Common myeloid progenitor, CD34-positive (primary cell): ENCODE measurements around the gene TMC1.

ENCODE experiments used
- CTCF ChIA-PET: fragments of 350-600 bp; sonication (Branson Sonifier 250); formaldehyde crosslinking; loops from one replicate; lab custom pipeline; 2021; ENCODE audit warnings: antibody characterized with exemption; lab: Charles Lee
- POLR2A ChIA-PET: fragments of 350-600 bp; sonication (Branson Sonifier 250); formaldehyde crosslinking; loops from one replicate; lab custom pipeline; 2021; ENCODE audit warnings: antibody characterized with exemption; lab: Charles Lee
- DNase-seq, 3 donors: peaks; one replicate each; pipeline versions ENCODE4 v3.0.0 to v3.0.0-alpha.2; 2013
- H3K27ac ChIP-seq, 2 experiments: 1 replicate in 1 of 2; 2 replicates in 1 of 2; pipeline ENCODE4 v1.7.0; 2013; ENCODE audit warnings: inconsistent platforms in 2 of 2, low read length in 2 of 2, mild to moderate bottlenecking in 2 of 2, low read depth in 1 of 2, moderate library complexity in 1 of 2; ENCODE audit not compliant: severe bottlenecking in 2 of 2, insufficient read depth in 1 of 2, poor library complexity in 1 of 2
- H3K27me3 ChIP-seq, 5 experiments: replicated peaks in 2 of 5; 1 replicate in 3 of 5; 2 replicates in 2 of 5; pipeline versions ENCODE4 v1.6.1 to v1.7.0; 2013; ENCODE audit warnings: low read length in 4 of 5, mild to moderate bottlenecking in 2 of 5, moderate library complexity in 2 of 5, inconsistent platforms in 1 of 5; ENCODE audit not compliant: insufficient read depth in 5 of 5, control insufficient read depth in 4 of 5
- H3K36me3 ChIP-seq, 4 experiments: 1 replicate in 2 of 4; 2 replicates in 2 of 4; pipeline versions ENCODE4 v1.6.1 to v1.7.0; 2013; ENCODE audit warnings: low read length in 3 of 4, control low read depth in 1 of 4, mild to moderate bottlenecking in 1 of 4; ENCODE audit not compliant: control insufficient read depth in 4 of 4, insufficient read depth in 4 of 4
- H3K4me1 ChIP-seq, 4 experiments: 1 replicate in 3 of 4; 2 replicates in 1 of 4; pipeline versions ENCODE4 v1.6.1 to v1.7.1; 2013; ENCODE audit warnings: low read length in 3 of 4, mild to moderate bottlenecking in 3 of 4, control low read depth in 1 of 4, inconsistent platforms in 1 of 4, moderate library complexity in 1 of 4; ENCODE audit not compliant: control insufficient read depth in 4 of 4, insufficient read depth in 4 of 4; ENCODE audit errors: control extremely low read depth in 1 of 4
- H3K4me3 ChIP-seq, 7 experiments: 1 replicate in 4 of 7; 2 replicates in 3 of 7; pipeline versions ENCODE4 v1.5.1 to v1.7.0; 2013; ENCODE audit warnings: mild to moderate bottlenecking in 7 of 7, low read length in 6 of 7, moderate library complexity in 6 of 7, inconsistent platforms in 2 of 7, low read depth in 2 of 7, control low read depth in 1 of 7; ENCODE audit not compliant: insufficient read depth in 4 of 7, control insufficient read depth in 1 of 7; ENCODE audit errors: extremely low read depth in 1 of 7
- H3K9me3 ChIP-seq, 5 experiments: 1 replicate in 4 of 5; 2 replicates in 1 of 5; pipeline versions ENCODE4 v1.6.1 to v1.7.1; 2013; ENCODE audit warnings: low read length in 4 of 5, mild to moderate bottlenecking in 2 of 5, inconsistent platforms in 1 of 5, low read depth in 1 of 5, moderate library complexity in 1 of 5; ENCODE audit not compliant: control insufficient read depth in 4 of 5, insufficient read depth in 2 of 5; ENCODE audit errors: control extremely low read depth in 1 of 5
- WGBS: methylation state at CpG from one replicate; pipeline ENCODE4 v1.1.5; 2013; ENCODE audit not compliant: insufficient coverage; 5-methylcytosine and 5-hydroxymethylcytosine counted together

The TMC1 gene

DNA sequence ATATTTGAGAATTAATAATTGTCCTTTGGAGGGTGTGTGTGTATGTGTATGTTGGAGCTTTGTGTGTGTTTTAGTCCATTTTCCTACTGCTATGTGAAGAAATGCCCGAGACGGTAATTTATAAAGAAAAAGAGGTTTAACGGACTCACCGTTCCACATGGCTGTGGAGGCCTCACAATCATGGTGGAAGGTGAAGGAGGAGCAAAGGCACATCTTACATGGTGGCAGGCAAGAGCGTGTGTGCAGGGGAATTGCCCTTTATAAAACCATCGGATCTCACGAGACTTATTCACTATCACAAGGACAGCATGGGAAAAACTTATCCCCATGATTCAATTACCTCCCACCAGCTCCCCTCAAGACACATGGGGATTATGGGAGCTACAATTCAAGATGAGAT lies 44.1 kb downstream of the TMC1 start:
- peaks cover 0 to 2% (median 0%) of the 10 kb centered on the region in 5 experiments for H3K9me3 ChIP-seq
- no peak overlapping the region for H3K4me3 ChIP-seq
- no peaks in the 10 kb centered on the region for H3K36me3 ChIP-seq
- WGBS, result 98% methylated on average over 6 of the region's 7 CpGs
- H3K4me1 ChIP-seq, result no peaks in the 10 kb centered on the region
- POLR2A ChIA-PET, result no interaction called here
- H3K27me3 ChIP-seq, result no peaks in the 10 kb centered on the region
- H3K27ac ChIP-seq, result no peak overlapping the region
- DNase-seq, result no peak
- CTCF ChIA-PET, result no interaction called here

DNA sequence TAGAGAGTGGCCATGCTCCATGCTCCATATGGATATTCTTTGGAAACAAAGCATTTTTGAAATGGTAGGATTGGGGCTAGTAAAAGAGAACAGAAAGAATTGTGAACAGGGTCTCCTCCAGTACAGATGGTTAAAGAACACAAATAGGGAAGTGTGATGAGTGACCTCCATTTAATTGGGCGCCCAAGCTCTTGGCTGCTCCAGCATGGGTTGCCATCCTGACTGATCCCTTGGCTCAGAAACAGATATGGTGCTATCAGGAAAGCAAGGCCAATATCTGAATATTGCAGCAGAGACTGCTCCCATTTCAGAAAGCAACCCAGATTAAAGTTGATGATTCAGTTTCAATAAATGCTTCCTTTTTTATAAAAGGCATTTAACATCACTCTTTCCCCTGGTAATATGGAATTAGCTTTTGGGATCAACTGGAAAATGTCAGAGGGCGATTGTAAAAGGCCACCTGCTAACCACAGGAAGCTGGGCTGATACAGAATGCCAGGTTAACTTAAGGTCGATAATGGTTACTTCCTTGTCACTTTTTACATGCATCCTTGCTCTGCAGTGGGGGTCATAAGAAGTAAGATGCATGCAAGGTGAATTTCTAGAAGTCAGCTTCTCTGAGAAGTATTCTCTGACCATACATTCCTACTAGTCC lies 52.9 kb downstream of the TMC1 start:
- Histone ChIP-seq H3K36me3 (no peaks in the 10 kb centered on the region), H3K27ac (no peak overlapping the region), H3K27me3 (peaks cover 0 to 2% (median 0%) of the 10 kb centered on the region in 5 experiments), H3K4me1 (no peaks in the 10 kb centered on the region), H3K9me3 (no peaks in the 10 kb centered on the region), H3K4me3 (no peak overlapping the region)
- POLR2A ChIA-PET, result no interaction called here
- WGBS, result 69% methylated on average over 2 of the region's 3 CpGs
- no peak for DNase-seq
- CTCF ChIA-PET, result no interaction called here

DNA sequence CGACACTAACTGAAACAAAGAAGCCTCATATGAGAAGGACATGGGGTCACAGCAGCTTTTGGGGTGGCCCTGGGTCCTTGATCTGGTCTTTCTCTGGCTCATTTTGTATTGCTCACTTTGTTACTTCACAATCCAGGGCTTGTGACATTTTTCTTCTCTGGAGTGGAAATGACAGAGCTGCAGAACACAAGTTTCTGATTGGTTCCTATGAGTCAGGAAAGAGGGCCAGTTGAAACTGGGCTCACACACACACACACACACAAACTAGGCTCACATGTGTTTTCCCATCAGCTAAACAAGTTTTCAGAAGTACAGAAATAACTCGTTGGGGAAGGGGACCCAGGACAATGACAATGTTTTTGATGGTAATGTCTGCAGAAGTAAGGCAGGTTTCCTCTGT lies 54.3 kb downstream of the TMC1 start:
- Histone ChIP-seq H3K27me3 (peaks cover 0 to 2% (median 0%) of the 10 kb centered on the region in 5 experiments), H3K9me3 (no peaks in the 10 kb centered on the region), H3K36me3 (no peaks in the 10 kb centered on the region), H3K27ac (no peak overlapping the region), H3K4me1 (no peaks in the 10 kb centered on the region), H3K4me3 (no peak overlapping the region)
- no peak for DNase-seq
- POLR2A ChIA-PET, result interaction anchor here (0.6 kb wide), 1 partner anchor 293 kb away, joined by 3 read pairs; no protein-coding TSS in a partner anchor
- WGBS, result 100% methylated on average over 1 of the region's 2 CpGs
- CTCF ChIA-PET, result interaction anchor here (1.6 kb wide), 1 partner anchor 16 kb away, joined by 4 read pairs; no protein-coding TSS in a partner anchor

DNA sequence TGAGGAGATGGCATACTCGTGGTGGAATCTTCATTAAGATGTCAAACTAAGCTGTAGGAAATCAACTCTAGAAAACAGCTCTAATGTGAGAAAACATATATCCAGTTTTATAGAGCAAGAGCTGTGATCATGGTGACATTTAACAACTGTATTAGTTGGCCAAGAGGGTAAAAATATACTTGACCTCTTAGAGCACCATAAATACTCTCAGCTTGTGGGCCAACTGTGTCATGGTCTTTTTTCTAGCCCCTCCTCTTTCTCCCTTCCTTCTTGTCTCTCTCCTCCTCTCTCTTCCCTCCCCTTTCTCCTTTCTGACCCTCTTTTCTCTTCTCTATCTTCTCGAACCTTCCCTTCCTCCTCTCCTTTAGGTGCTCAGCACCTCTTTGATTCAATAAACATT lies 54.7 kb downstream of the TMC1 start:
- H3K36me3 ChIP-seq, result no peaks in the 10 kb centered on the region
- no peak for DNase-seq
- no peaks in the 10 kb centered on the region for H3K4me1 ChIP-seq
- H3K9me3 ChIP-seq, result no peaks in the 10 kb centered on the region
- H3K27ac ChIP-seq, result no peak overlapping the region
- ChIA-PET POLR2A (interaction anchor here (0.6 kb wide), 1 partner anchor 293 kb away, joined by 3 read pairs; no protein-coding TSS in a partner anchor), CTCF (interaction anchor here (1.3 to 1.6 kb wide), 2 partner anchors 16 to 295 kb away, joined by 4 read pairs; no protein-coding TSS in a partner anchor)
- no peak overlapping the region for H3K4me3 ChIP-seq
- WGBS, result 100% methylated on average over 1 of the region's 2 CpGs
- peaks cover 0 to 2% (median 0%) of the 10 kb centered on the region in 5 experiments for H3K27me3 ChIP-seq

DNA sequence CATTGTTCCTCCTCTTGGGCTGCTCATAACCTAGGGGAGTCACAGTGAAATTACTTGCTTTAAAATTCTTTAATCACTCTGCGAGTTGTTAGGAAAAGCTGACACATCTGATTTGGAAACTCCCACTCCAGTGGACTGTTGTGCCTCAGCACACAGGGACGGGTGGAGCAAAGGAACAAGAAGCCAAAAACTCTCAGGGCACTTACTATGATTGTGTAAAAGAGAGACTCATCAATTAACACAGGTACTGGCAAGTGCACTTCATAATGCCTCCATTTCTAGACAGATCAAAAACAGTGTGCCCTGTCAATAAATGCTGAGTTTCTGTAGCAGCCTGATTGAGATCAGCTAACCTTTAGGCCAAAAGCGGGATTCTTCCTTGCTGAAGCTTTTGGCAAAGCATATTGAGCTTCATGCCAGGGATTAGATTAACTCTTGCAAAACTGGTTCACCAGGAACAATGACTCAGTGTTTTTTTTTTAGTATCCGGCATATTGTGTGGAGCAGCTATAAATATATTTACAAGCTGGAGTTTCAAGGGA lies 55.9 kb downstream of the TMC1 start:
- POLR2A ChIA-PET, result interaction anchor here (0.7 kb wide), 1 partner anchor 262 kb away, joined by 3 read pairs; no protein-coding TSS in a partner anchor
- CTCF ChIA-PET, result interaction anchor here (1.2 to 2.0 kb wide), 4 partner anchors 9 to 296 kb away, joined by 4 to 7 read pairs (median 4); no protein-coding TSS in a partner anchor
- Histone ChIP-seq H3K36me3 (no peaks in the 10 kb centered on the region), H3K27me3 (peaks cover 0 to 2% (median 0%) of the 10 kb centered on the region in 5 experiments), H3K4me1 (no peaks in the 10 kb centered on the region), H3K9me3 (no peaks in the 10 kb centered on the region), H3K4me3 (no peak overlapping the region), H3K27ac (no peak overlapping the region)
- 89% methylated on average over 3 of the region's 4 CpGs for WGBS
- no peak for DNase-seq

DNA sequence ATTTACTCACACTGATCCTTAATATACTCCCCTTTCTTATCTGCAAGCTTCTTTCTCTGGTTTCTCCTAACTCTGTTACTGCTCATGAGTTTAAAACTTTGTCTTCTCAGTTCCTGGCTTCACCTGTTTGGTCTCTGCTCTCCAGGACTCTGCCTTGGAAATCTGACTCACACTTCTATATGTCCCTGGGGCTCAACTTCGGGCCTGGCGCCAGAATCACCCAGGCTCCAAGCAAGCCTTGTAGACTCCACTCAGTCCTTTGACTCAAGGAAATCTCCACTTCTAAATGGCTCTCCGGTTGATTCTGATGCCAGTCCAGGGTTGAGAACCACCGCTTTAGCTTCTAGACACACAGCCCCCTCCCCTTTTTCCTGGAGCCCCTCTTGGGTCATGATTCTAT lies 57.8 kb downstream of the TMC1 start:
- H3K4me3 ChIP-seq, result no peak overlapping the region
- no peak for DNase-seq
- no peaks in the 10 kb centered on the region for H3K9me3 ChIP-seq
- WGBS, result 100% methylated on average over 3 of the region's 4 CpGs
- no peak overlapping the region for H3K27ac ChIP-seq
- ChIA-PET POLR2A (no interaction called here), CTCF (interaction anchor here (1.2 to 2.0 kb wide), 2 partner anchors 9 to 28 kb away, joined by 6 to 7 read pairs; no protein-coding TSS in a partner anchor)
- no peaks in the 10 kb centered on the region for H3K4me1 ChIP-seq
- H3K27me3 ChIP-seq, result peaks cover 0 to 2% (median 0%) of the 10 kb centered on the region in 5 experiments
- no peaks in the 10 kb centered on the region for H3K36me3 ChIP-seq
